HG03280 (cell line): ENCODE measurements around the gene SSBP3.

Source experiments
- ATAC-seq: cut with Tn5 transposase; IDR thresholded peaks from one replicate; pipeline ENCODE4 v1.9.1; 2021; ENCODE audit warnings: mild to moderate bottlenecking, moderate library complexity; ENCODE audit not compliant: unreplicated experiment

SSBP3 gene

GRCh38 chr1:54199151-54199764 lies 206.9 kb downstream of the SSBP3 start:
- no peak for ATAC-seq

- ATAC-seq: no peak
Measured at GRCh38 chr1:54193453-54193852, 212.7 kb downstream of the SSBP3 start.

GRCh38 chr1:54191525-54191924 lies 214.7 kb downstream of the SSBP3 start:
- no peak for ATAC-seq

GRCh38 chr1:54190526-54190925 lies 215.7 kb downstream of the SSBP3 start:
- ATAC-seq: no peak

GRCh38 chr1:54188291-54188690 lies 217.9 kb downstream of the SSBP3 start:
- no peak for ATAC-seq

DNA sequence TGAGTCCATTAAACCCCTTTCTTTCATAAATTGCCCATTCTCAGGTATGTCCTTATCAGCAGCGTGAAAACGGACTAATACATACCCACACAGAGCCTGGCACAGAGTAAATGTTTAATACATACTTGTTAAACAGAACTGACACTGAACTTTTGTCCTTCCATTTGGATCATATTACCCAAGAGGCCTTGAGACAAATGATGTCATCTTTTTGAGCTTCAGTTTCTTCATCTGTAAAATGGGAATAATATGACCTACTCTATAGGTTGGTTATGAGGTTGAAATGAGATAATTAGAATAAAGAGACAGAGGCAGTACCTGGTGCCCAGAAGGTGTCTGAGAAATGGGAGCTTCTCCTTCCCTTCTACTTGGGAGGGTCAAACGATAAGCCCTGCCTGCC lies 220.1 kb downstream of the SSBP3 start:
- ATAC-seq: no peak

- ATAC-seq: no peak
Measured at GRCh38 chr1:54180701-54181360, 225.4 kb downstream of the SSBP3 start.

GRCh38 chr1:54178296-54179070 lies 227.7 kb downstream of the SSBP3 start:
- no peak for ATAC-seq

- no peak for ATAC-seq
Measured at GRCh38 chr1:54177726-54178125, 228.5 kb downstream of the SSBP3 start.

DNA sequence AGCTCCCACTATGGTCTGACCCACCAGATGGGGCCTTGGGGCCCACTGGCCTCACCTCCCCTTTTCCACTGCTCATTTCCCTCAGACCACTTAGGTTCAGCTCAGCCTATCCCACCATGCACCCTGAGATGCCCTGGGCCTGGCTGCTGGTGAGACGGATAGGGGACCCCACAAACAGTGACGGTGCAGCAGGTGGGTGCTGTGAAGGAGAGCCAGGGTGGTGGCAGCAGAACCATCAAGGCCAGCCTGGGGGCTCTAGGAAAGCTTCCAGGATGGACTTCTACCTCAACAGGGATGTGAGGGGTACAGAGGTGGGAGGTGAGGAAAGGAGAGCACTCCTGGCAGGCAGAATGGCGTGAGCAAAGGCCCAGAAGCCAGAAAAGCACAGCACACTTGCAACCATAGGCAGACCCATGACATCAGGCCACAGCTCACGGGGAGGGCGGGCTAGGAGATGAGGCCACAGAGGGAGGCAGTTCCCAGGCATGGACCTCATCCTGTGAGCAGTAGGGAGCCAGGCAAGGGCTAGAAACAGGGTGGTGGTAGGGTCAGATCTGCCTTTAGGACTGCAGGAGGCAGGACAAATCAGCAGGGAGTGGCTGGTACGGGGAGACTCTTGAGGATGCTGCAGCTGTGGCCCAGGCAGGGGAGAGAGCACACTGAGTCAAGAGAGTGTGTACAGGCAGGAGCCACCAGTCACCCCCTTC lies 229.4 kb downstream of the SSBP3 start:
- ATAC-seq: no peak
